ENCODE measurements around the gene EDEM2.
"Not testable (repeated sequence)": the region's sequence is repeated elsewhere in the genome, so short reads cannot be mapped to it uniquely, and the experiment has no call there.

The EDEM2 gene

GRCh38 chr20:35146920-35147574, at the start of gene EDEM2:
Gene EDEM2 (minus strand): TSS chr20:35147336. CDS start chr20:35147258, 78 bp downstream.
- DNase-seq = peak; percentile 95

DNA sequence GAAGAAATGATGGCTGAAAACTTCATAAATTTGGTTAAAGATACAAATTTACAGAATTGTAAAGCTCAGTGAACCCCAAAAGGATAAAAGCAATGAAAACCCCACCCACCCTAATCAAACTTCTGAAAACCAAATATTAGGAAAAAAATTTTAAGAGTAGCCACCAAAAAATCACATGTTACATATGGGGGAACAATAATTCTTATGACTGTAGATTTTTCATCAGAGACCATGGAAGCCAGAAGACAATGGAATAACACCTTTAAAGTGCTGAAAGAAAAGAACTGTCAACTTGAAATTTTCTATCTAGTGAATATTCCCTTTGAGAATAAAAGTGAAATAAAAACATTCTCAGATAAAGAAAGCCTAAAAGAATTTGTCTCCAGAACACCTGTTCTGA, 49.2 kb upstream of the EDEM2 start:
- no peak for DNase-seq

GRCh38 chr20:35193031-35193791, 46.1 kb upstream of the EDEM2 start:
- not testable (repeated sequence) for DNase-seq

DNA sequence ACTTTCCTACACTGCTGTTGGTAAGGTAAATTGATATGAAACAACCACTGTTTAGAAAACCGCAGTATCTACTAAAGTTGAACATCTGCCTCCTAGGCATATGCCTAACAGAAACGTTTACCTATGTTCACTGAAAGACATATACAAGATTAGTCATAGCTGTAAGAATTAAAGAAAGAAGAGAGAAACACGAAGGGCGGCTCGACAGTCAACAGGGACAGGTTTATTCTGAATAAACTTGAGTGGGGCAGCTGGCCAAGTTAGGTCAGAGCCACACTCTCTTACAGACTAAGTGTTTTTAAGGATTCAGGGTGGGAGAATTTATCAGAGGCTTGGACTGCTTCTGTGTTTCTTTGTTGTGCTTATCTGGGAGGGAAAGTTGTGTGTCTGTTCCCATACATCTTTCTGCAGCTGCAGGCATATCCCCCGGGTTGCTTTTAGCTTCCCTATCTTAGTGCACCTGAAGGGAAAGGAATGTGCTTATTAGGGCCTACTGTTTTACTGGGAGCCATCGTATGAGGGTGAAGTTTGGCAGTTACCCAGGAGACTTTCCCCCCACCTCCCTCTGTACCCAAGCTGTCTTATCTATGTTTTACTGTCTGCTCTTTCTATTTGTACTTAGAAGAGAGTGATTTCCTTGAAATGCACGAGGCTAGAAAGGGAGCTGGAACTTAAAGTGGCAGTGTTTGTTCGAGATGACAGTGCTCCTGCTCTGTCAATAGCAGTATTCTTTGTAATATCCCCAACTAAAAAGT, 45.2 kb upstream of the EDEM2 start:
- no peak for DNase-seq

DNA sequence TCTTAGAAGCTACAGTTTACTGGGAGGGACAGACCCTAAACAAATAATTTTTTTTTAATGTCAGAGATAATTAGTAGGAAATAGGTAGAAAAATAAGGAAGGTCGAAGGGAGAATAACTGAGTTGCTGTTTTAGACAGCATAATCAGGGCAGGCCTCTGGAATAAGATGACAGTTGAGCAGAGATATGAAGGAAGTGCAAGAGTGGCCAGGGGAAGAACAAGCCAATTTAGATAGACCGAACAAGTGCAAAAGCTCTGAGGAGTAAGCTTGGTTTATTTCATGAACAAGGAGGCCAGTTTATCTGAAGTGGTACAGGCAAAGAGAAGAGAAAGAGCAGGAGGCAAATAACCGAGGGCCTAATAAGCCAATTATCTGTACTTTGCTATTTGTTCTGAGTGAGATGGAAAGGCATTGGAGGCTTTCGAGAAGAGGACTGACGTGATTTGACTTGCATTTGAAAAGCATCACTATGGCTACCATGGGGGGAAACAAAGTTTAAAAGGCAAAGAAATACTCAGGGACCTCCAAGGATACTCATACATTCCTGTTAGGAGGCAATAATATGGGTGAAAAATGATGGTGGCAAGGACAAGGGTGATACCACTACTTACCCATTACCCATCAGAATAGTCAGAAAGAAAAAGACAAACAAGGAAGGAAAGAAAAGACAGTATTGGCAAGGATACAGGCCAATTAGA, 44.4 kb upstream of the EDEM2 start:
- DNase-seq = no peak

DNA sequence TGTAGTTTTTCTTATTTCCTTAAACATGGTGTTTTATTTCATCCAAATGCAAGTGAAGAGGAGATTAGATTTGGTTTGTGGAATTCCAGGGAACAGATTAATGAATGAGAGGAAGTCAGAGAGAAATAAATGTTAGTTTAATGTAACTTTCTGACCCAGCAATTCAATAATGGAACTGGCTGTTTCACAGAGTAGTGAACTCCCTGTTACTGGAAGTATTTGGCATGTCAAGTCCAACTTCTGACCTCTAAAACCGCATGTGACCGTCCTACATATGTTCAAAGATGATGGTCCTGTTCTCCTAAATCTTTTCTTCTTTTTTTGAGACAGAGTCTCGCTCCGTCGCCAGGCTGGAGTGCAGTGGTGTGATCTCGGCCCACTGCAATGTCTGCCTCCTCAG, 43.4 kb upstream of the EDEM2 start:
- DNase-seq = no peak

GRCh38 chr20:35189223-35189622, 42.1 kb upstream of the EDEM2 start:
- DNase-seq = not testable (repeated sequence)

- DNase-seq = no peak
Observed at GRCh38 chr20:35187584-35188190, 40.6 kb upstream of the EDEM2 start.

- DNase-seq = not testable (repeated sequence)
Observed at GRCh38 chr20:35186691-35187289, 39.7 kb upstream of the EDEM2 start.

DNA sequence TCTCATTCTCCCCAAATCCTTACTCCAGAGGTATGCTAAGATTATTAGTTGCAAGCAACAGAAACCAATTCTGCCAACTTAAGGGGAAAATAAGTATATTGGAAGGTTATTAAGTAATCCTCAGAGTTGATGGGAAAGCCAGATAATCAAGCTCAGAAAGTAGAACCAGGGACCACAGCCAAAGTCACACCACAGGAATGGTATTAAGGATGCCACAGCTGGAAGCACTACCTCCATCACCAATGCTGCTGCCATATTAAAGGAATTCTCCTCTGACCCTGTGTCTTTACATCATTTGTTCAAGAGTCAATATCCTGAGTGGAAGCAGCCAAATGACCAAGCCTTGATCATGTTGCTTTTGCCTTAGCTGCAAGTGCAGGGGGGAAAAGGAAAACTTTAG, 34.6 kb upstream of the EDEM2 start:
- DNase-seq = no peak

DNA sequence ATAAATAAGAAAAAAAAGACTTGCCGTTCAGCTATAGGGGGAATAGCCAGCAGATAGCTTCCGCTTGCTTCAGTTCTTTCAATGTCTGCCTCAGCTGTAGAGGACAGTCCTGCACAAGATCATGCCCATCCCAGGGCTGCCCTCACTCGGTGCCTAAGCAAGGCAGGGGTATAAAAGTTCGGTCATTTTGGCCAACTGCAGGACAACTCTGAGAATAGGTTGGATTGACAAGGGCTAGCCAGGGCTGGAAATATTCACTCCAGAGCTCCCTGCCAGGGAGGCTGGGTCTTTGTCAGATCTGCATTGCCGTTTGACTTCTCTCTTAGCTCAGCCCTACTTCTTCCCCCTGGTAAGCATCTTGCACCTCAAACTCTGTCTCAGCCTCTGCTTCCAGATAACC, 33.1 kb upstream of the EDEM2 start:
- no peak for DNase-seq

- DNase-seq = no peak
Observed at GRCh38 chr20:35179292-35180212, 32.4 kb upstream of the EDEM2 start.

GRCh38 chr20:35176132-35176531, 29.0 kb upstream of the EDEM2 start:
- no peak for DNase-seq

DNA sequence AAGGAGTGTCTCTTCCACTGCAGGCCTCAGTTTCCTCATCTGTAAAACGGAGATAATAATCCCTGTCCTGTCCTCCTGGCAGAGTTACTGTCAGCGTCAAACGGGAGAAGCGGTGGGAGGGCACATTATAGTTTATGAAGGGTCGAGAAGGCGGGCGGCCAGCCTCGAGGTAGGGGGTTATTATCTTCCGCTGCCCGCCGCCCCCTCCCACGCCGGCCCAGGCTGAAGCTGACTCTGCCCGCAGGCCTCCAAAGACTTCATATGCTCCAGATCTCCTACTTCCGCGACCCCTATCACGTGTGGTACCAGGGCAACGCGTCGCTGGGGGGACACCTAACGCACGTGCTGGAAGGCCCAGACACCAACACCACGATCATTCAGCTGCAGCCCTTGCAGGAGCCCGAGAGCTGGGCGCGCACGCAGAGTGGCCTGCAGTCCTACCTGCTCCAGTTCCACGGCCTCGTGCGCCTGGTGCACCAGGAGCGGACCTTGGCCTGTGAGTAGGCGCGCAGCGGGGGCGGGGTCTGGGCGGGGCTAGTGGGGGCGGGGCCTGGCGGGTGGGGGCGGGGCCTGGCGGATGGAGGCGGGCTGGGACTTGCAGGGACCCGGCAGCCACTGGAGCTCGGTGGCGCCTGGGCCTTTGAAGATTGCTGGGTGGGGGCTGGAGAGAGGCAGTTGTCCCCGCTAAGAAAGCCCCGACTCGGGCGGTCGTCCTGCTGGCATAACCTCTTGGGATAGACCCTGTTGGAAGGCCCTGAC, 27.5 kb upstream of the EDEM2 start:
- peak; percentile 67 for DNase-seq

DNA sequence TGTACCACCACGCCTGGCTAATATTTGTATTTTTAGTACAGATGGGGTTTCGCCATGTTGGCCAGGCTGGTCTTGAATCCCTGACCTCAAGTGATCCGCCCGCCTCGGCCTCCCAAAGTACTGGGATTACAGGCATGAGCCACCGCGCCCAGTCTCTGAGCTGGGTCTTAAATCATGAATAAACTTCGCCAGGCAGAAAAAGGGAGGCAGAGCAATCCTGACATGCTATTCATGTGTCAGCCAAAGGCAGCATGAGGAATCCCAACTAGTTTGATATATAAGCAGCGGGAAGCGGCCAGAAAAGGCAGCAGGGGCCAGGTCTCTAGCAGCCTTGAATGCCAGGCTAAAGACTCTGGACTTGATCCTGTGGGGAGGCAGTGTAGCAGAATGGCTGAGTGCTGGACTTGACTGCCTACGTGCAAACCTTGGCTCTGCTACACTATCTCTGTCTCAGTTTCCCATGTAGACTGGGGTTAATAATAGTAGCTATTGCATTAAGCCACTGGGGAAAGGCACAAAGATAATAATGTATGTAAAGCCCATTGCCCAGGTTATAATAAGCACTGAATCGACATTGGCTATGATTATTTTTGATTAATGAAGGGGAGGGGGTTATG, 26.5 kb upstream of the EDEM2 start:
- no peak for DNase-seq

DNA sequence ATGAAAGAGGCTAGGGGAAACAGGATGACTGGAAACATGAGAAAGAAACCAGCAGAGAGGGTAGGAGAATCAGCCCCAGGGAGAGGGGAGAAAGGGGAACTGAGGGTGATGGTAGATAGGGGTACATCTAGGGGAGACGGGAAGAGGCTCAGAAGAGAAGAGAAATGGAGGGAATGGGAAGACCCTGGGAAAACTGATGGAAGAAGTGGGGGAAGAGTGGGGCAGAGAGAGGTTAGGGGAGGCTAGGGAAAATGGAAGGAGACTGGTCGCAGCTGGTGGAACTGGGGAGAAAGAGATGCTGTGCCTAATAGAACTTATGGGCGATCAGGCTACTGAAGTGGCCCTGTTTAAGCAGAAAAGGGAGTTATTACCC, 25.3 kb upstream of the EDEM2 start:
- DNase-seq = no peak

DNA sequence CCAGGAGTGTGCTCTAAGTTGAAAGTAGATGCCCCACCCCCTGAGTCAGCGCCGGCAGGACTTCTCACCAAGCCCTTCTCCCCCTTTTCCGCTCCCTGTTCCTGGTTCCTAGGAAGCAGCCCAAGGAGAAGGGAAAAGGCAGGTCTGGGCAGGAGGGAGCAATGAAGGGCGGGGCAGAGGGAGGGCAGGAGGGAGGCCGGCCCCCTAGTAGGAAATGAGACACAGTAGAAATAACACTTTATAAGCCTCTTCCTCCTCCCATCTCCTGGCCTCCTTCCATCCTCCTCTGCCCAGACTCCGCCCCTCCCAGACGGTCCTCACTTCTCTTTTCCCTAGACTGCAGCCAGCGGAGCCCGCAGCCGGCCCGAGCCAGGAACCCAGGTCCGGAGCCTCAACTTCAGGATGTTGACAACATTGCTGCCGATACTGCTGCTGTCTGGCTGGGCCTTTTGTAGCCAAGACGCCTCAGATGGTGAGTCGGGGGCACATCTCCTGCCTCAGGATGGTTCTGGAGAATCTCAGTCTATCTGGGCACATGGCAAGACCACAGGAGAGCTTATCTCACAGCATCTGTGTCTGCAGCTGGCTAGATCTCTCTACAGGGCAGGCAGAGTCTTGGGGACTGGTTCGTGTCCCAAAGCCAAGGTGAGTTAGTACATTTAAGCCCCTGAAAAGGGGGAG, 24.8 kb upstream of the EDEM2 start, which contains the start of gene PROCR:
PROCR (plus strand) TSS at position 320 of the 681 bp plus-strand sequence; CDS start at position 403, 83 bp downstream.
- DNase-seq = peak; percentile 91

GRCh38 chr20:35171438-35171752, 24.3 kb upstream of the EDEM2 start:
- no peak for DNase-seq

DNA sequence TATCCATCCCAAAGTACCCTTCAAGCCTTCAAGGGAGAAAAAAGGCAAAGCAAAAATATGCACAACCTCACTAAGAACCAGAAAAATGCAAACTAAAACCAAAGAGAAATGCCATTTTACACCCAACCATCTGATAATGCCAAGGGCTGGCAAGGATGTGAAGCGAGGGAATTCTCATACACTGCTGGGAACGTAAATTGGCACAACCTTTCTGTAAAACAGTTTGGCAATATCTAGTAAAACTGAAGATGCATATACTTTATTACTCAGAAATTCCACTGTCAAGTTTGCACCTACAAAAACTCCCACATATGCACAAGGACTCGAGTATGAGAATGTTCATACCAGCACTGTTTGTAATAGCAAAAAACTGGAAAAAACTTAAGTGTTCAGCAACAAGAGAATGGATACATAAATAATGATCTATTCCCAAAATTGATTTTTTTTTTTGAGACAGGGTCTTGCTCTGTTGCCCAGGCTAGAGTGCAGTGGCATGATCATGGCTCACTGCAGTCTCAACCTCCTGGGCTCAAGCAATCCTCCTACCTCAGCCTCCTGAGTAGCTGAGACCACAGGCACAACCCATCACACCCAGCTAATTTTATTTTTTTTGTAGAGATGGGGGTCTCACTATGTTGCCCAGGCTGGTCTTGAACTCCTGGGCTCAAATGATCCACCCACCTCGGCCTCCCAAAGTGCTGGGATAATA, 21.7 kb upstream of the EDEM2 start:
- DNase-seq = not testable (repeated sequence)

Measured in left hindlimb (tissue), 1 donor.